GM12878 (cell line): Measurements from ENCODE around the gene UBAC2.

Source experiments
- EP300 ChIP-seq, 2 experiments: fragments of 150-350 bp in 1 of 2; IDR thresholded peaks; 2 replicates each; pipeline ENCODE4 v1.6.1; 2011 to 2012; ENCODE audit warnings: low read depth in 2 of 2, low read length in 2 of 2, borderline replicate concordance in 1 of 2, improper control_type of control experiment in 1 of 2, inconsistent platforms in 1 of 2; ENCODE audit not compliant: control insufficient read depth in 1 of 2
- EZH2 ChIP-seq: IDR thresholded peaks from 2 replicates; pipeline ENCODE4 v1.6.1; 2012; ENCODE audit warnings: low read depth, mild to moderate bottlenecking, control low read depth, inconsistent platforms, low read length, borderline replicate concordance; ENCODE audit not compliant: control insufficient read depth
- HCFC1 ChIP-seq: fragments of 150-350 bp; IDR thresholded peaks from 2 replicates; pipeline ENCODE4 v1.6.1; 2014; ENCODE audit warnings: low read length
- MXI1 ChIP-seq: fragments of 150-350 bp; IDR thresholded peaks from 2 replicates; pipeline ENCODE4 v1.6.1; 2011; ENCODE audit warnings: low read depth, mild to moderate bottlenecking, inconsistent platforms, low read length, improper control_type of control experiment
- POLR2AphosphoS5 ChIP-seq: IDR thresholded peaks from 2 replicates; pipeline ENCODE4 v1.6.1; 2011; ENCODE audit warnings: mild to moderate bottlenecking, low read length, inconsistent platforms
- TF ChIP-seq, protein P1 (sequence below): IDR thresholded peaks from 2 replicates; pipeline ENCODE4 v1.6.1; 2012; ENCODE audit warnings: low read depth, low read length, improper control_type of control experiment
- TF ChIP-seq, protein P2 (sequence below): IDR thresholded peaks from 2 replicates; pipeline ENCODE4 v1.6.1; 2012; ENCODE audit warnings: mild to moderate bottlenecking, low read depth, low read length

DNA sequence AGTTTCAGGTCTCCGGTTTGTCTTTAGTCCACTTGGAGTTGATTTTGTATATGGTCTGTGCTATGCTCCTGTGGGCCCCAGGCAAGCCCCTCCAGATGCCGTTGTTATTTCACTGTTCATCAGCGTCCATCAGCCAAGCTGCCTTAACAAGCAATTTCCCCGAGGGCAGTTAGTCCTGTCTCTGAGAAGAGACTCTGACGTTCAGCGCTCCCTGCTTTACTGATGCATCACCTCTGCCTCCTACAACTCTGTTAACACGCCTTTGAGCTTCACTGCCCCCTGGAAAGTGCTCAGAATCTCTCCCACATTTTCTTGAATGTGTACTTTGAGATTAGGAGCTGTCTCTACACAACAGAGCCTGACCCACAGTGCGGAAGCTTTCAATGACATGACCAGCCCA, 41.8 kb upstream of the UBAC2 start:
- TF ChIP-seq MXI1 (no peak), EZH2 (no peak), EP300 (IDR thresholded peaks at IDR 0.05; ENCODE audit: borderline replicate concordance in 1 of 2, control insufficient read depth in 1 of 2, low read depth in 2 of 2, low read length in 2 of 2) (no peak), HCFC1 (no peak), POLR2AphosphoS5 (no peak)
- TF ChIP-seq, protein P1, sequence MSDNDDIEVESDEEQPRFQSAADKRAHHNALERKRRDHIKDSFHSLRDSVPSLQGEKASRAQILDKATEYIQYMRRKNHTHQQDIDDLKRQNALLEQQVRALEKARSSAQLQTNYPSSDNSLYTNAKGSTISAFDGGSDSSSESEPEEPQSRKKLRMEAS = no peak
- TF ChIP-seq, protein P2, sequence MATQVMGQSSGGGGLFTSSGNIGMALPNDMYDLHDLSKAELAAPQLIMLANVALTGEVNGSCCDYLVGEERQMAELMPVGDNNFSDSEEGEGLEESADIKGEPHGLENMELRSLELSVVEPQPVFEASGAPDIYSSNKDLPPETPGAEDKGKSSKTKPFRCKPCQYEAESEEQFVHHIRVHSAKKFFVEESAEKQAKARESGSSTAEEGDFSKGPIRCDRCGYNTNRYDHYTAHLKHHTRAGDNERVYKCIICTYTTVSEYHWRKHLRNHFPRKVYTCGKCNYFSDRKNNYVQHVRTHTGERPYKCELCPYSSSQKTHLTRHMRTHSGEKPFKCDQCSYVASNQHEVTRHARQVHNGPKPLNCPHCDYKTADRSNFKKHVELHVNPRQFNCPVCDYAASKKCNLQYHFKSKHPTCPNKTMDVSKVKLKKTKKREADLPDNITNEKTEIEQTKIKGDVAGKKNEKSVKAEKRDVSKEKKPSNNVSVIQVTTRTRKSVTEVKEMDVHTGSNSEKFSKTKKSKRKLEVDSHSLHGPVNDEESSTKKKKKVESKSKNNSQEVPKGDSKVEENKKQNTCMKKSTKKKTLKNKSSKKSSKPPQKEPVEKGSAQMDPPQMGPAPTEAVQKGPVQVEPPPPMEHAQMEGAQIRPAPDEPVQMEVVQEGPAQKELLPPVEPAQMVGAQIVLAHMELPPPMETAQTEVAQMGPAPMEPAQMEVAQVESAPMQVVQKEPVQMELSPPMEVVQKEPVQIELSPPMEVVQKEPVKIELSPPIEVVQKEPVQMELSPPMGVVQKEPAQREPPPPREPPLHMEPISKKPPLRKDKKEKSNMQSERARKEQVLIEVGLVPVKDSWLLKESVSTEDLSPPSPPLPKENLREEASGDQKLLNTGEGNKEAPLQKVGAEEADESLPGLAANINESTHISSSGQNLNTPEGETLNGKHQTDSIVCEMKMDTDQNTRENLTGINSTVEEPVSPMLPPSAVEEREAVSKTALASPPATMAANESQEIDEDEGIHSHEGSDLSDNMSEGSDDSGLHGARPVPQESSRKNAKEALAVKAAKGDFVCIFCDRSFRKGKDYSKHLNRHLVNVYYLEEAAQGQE = no peak
